Measurements from ENCODE around the gene NPTX2.

The NPTX2 gene

GRCh38 chr7:98654524-98655272 is 37.6 kb downstream of the NPTX2 start:
- DNase-seq (ENCODE audit: low spot score), result no peak

- DNase-seq (ENCODE audit: low spot score), result no peak
Observed at GRCh38 chr7:98655611-98656010, 38.5 kb downstream of the NPTX2 start.

GRCh38 chr7:98656899-98657298 is 39.8 kb downstream of the NPTX2 start:
- DNase-seq (ENCODE audit: low spot score), result no peak

- DNase-seq (ENCODE audit: low spot score), result no peak
Observed at GRCh38 chr7:98657736-98658135, 40.7 kb downstream of the NPTX2 start.

GRCh38 chr7:98659756-98660155 is 42.7 kb downstream of the NPTX2 start:
- DNase-seq (ENCODE audit: low spot score), result no peak

- no peak for DNase-seq (ENCODE audit: low spot score)
Observed at GRCh38 chr7:98661607-98662006, 44.5 kb downstream of the NPTX2 start.

GRCh38 chr7:98662289-98662688 is 45.2 kb downstream of the NPTX2 start:
- no peak for DNase-seq (ENCODE audit: low spot score)

- DNase-seq (ENCODE audit: low spot score), result no peak
Observed at GRCh38 chr7:98664882-98665281, 47.8 kb downstream of the NPTX2 start.

- no peak for DNase-seq (ENCODE audit: low spot score)
Observed at GRCh38 chr7:98668255-98668654, 51.2 kb downstream of the NPTX2 start.

GRCh38 chr7:98669329-98670000 is 52.4 kb downstream of the NPTX2 start:
- no peak for DNase-seq (ENCODE audit: low spot score)

GRCh38 chr7:98670186-98670585 is 53.1 kb downstream of the NPTX2 start:
- DNase-seq (ENCODE audit: low spot score), result no peak

- DNase-seq (ENCODE audit: low spot score), result no peak
Observed at GRCh38 chr7:98671733-98672331, 54.7 kb downstream of the NPTX2 start.

- DNase-seq (ENCODE audit: low spot score), result no peak
Observed at GRCh38 chr7:98674461-98674860, 57.4 kb downstream of the NPTX2 start.

GRCh38 chr7:98674881-98675280 is 57.8 kb downstream of the NPTX2 start:
- DNase-seq (ENCODE audit: low spot score), result no peak

- no peak for DNase-seq (ENCODE audit: low spot score)
Observed at GRCh38 chr7:98678215-98678614, 61.1 kb downstream of the NPTX2 start.

Measured in hematopoietic multipotent progenitor cell treated with erythropoietin and hydrocortisone succinate and interleukin-3 and kit ligand, for 17 days (in vitro differentiated cells).